Measurements from ENCODE around the gene PFDN6.

The PFDN6 gene

DNA sequence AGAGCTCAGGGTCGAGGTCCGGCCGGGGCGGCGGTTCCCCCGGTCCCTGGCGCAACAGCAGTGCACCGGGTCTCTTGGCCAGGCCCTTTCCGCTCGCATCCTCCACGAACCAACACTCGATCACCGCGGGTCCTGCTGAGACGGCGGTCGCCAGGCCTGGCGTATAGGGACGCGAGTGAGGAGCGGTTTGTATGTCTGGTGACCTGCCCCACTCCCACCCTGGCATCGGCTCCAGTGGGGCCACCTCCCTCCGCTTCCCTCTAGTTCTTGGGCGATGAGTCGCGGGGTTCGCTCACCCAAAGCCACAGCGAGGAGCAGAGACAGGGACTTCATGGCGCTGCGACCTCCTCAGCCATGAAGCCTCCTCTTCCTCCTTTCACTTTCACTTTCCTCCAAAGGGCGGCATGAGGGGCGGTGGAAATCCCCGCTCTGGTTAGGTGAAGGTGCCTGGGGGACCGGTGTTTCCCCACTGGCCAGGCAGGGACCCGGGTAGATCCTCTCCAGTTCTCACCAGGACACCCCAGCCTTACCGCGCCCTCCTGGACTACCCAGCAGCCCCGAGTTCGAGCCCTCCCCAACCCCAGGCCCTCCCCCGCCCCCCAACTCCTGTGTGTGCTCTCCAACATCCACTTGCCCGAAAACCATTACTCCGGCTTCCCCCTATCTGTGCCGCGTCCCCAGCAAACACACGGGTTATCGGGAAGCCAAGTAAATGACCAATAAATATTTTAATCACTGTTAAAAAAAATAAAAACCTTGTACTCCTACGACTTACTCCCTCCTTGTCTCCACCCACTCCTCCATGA, 24.5 kb downstream of the PFDN6 start, which contains the start of gene TAPBP:
TSS of gene TAPBP (minus strand) at position 370 of the 806 bp plus-strand sequence. CDS start at position 333, 37 bp downstream.
- Histone ChIP-seq H3K4me3 (ENCODE audit: low read length) (peak within 1 kb of the TSS; percentile 92), H3K36me3 (ENCODE audit: insufficient read depth, low read length) (peaks cover 7% of the 10 kb centered on the region), H3K27ac (ENCODE audit: low read depth, low read length) (no peak within 1 kb of the TSS; the same call in 1 of the 2 replicates), H3K9me3 (ENCODE audit: insufficient read depth, low read depth, low read length) (no peaks in the 10 kb centered on the region), H3K4me1 (ENCODE audit: insufficient read depth, low read length) (peaks cover 9% of the 10 kb centered on the region), H3K27me3 (ENCODE audit: insufficient read depth, low read length) (no peaks in the 10 kb centered on the region), H3K9ac (ENCODE audit: low read depth, low read length) (peak within 1 kb of the TSS; percentile 74)
- WGBS: under 1% methylated on average over 45 of the region's 47 CpGs

DNA sequence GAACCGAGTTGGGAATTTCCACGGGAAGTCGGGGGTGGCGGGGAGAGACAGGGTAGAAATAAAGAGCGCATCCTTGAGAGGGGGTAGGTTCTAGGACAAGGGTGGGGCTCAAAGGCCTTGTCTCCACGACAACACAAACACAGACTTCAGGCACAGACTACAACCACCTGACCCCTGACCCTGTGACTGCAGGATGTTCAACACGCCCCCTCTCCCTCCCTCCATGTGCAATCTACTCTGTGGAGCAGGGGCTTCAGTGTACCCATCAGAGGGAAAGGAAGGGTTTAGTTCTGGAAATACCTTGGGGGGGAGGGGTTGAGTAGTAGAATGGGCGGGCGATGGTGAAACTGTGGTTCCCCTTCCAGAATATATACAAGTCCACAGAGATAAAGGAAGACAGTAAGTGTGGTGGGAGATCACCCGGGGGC, 25.1 kb downstream of the PFDN6 start:
- peaks cover 13% of the 10 kb centered on the region for H3K36me3 ChIP-seq (ENCODE audit: insufficient read depth, low read length)
- WGBS: 43% methylated on average over 4 of the region's 10 CpGs
- no peaks in the 10 kb centered on the region for H3K27me3 ChIP-seq (ENCODE audit: insufficient read depth, low read length)
- H3K9me3 ChIP-seq (ENCODE audit: insufficient read depth, low read depth, low read length): no peaks in the 10 kb centered on the region
- H3K4me3 ChIP-seq (ENCODE audit: low read length): peak overlapping the region; percentile 92
- H3K4me1 ChIP-seq (ENCODE audit: insufficient read depth, low read length): peaks cover 9% of the 10 kb centered on the region
- no peak overlapping the region for H3K27ac ChIP-seq (ENCODE audit: low read depth, low read length)
- no peak overlapping the region for H3K9ac ChIP-seq (ENCODE audit: low read depth, low read length)

DNA sequence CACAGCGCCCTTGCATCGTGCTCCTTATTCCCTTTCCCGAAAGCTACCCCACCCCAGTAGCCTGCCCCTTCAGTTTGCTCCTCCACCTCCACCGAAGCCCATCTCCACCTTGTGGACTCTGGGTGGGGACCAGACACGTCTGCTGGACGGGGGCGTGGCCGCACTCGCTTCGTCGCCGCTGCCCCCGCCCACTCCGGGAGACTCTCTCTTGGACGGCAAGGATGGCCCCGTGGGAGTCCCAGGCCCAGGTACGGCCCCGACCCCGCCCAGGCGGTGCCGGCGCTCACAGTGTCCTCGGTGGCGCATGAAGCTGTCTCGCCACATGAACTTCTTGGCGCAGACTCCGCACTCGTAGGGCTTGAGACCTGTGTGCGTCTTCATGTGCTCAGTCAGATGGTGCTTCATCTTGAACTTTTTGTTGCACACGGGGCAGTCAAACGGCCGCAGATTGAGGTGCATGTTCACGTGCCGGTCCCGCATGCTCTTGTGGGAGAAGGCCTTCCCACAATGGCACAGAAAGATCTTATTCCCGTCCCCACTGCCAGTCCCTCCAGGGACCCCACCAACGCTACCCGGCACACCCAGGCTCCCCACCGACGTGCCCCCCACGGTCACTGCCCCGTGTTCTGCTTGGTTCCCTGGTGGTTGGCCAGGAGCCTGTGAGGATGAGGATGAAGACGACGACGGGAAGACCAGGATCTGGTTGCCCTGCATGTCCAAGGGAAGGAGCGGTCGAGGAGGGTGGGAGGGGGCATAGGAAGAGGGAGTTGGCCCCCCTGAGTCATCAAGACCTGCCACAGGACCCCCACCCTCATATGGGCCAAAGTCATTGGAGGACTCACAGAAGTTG, 25.8 kb downstream of the PFDN6 start:
- Histone ChIP-seq H3K27ac (ENCODE audit: low read depth, low read length) (no peak overlapping the region), H3K4me1 (ENCODE audit: insufficient read depth, low read length) (peaks cover 9% of the 10 kb centered on the region), H3K4me3 (ENCODE audit: low read length) (peak overlapping the region; percentile 92), H3K27me3 (ENCODE audit: insufficient read depth, low read length) (no peaks in the 10 kb centered on the region), H3K36me3 (ENCODE audit: insufficient read depth, low read length) (peaks cover 19% of the 10 kb centered on the region), H3K9me3 (ENCODE audit: insufficient read depth, low read depth, low read length) (no peaks in the 10 kb centered on the region), H3K9ac (ENCODE audit: low read depth, low read length) (no peak overlapping the region)
- 78% methylated on average over 47 of the region's 47 CpGs for WGBS

GRCh38 chr6:33315793-33316602, 26.6 kb downstream of the PFDN6 start:
- no peaks in the 10 kb centered on the region for H3K27me3 ChIP-seq (ENCODE audit: insufficient read depth, low read length)
- no peak overlapping the region for H3K27ac ChIP-seq (ENCODE audit: low read depth, low read length)
- no peak overlapping the region for H3K9ac ChIP-seq (ENCODE audit: low read depth, low read length)
- H3K4me1 ChIP-seq (ENCODE audit: insufficient read depth, low read length): peaks cover 15% of the 10 kb centered on the region
- peaks cover 28% of the 10 kb centered on the region for H3K36me3 ChIP-seq (ENCODE audit: insufficient read depth, low read length)
- WGBS: 94% methylated on average over 15 of the region's 17 CpGs
- no peaks in the 10 kb centered on the region for H3K9me3 ChIP-seq (ENCODE audit: insufficient read depth, low read depth, low read length)
- no peak overlapping the region for H3K4me3 ChIP-seq (ENCODE audit: low read length)

GRCh38 chr6:33316603-33317418, 27.4 kb downstream of the PFDN6 start:
- H3K4me3 ChIP-seq (ENCODE audit: low read length): peak overlapping the region; percentile 59
- WGBS: 73% methylated on average over 17 of the region's 19 CpGs

DNA sequence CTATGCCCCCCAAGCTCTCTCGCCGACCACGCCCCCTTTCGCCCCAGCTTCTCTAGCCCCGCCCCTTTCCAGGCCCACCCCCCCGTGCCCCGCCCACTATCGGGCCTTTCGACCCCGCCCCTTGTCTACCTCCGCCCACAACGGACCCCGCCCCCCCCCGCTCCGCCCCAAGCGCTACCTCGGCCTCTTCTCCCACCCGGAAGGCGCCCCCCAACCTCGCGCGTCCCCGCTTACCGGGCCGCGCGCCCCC, 27.9 kb downstream of the PFDN6 start:
- Histone ChIP-seq H3K36me3 (ENCODE audit: insufficient read depth, low read length) (peaks cover 33% of the 10 kb centered on the region), H3K27me3 (ENCODE audit: insufficient read depth, low read length) (no peaks in the 10 kb centered on the region), H3K27ac (ENCODE audit: low read depth, low read length) (no peak overlapping the region; the same call in 1 of the 2 replicates), H3K4me3 (ENCODE audit: low read length) (peak overlapping the region; percentile 59), H3K9me3 (ENCODE audit: insufficient read depth, low read depth, low read length) (no peaks in the 10 kb centered on the region), H3K9ac (ENCODE audit: low read depth, low read length) (no peak overlapping the region), H3K4me1 (ENCODE audit: insufficient read depth, low read length) (peaks cover 21% of the 10 kb centered on the region)
- 3% methylated on average over 13 of the region's 27 CpGs for WGBS

More at GRCh38 chr6:33316603-33317418, 27.4 kb downstream of the PFDN6 start:
- H3K4me1 ChIP-seq (ENCODE audit: insufficient read depth, low read length): peaks cover 21% of the 10 kb centered on the region
- H3K9ac ChIP-seq (ENCODE audit: low read depth, low read length): no peak overlapping the region
- H3K27me3 ChIP-seq (ENCODE audit: insufficient read depth, low read length): no peaks in the 10 kb centered on the region
- H3K36me3 ChIP-seq (ENCODE audit: insufficient read depth, low read length): peaks cover 33% of the 10 kb centered on the region
- no peaks in the 10 kb centered on the region for H3K9me3 ChIP-seq (ENCODE audit: insufficient read depth, low read depth, low read length)
- no peak overlapping the region for H3K27ac ChIP-seq (ENCODE audit: low read depth, low read length)

DNA sequence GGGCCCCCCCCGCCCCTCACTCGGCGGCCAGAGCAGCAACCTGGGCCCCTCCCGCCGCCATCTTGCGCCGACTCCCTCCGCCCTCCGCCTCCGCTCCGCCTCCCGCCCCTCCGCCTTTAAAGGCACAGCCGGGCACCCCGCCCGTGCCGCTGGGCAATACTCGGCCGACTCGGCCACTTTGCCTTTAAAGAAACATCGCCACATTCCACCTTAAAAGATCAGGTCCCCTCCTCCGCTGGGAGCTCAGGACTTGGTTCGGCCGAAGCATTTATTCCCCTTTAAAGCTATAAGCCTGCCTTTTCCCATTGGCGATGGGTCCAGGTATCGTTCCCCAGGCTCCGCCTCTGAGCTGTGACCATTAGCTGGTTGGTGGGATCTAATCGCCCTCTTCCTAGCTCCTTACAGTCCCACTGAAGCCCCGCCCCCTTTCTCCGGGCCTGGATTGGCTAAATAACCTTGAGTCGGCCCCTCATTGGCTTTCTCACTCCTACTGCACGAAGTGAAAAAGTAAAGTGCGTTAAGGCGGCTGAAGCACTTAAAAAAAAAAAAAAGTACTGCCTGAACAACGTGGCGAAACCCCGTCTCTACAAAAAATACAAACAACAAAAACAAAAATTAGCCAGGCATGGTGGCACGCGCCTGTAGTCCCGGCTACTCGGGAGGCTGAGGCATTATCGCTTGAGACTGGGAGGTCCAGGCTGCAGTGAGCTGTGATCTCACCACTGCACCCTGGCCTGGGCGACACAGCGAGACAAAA, 28.4 kb downstream of the PFDN6 start, which contains the start of gene ZBTB22:
TSS of gene ZBTB22 (minus strand) at position 76 of the 757 bp plus-strand sequence. CDS start 828 bp downstream, outside the sequence.
- H3K27me3 ChIP-seq (ENCODE audit: insufficient read depth, low read length): no peaks in the 10 kb centered on the region
- peak within 1 kb of the TSS; percentile 98 for H3K4me3 ChIP-seq (ENCODE audit: low read length)
- H3K27ac ChIP-seq (ENCODE audit: low read depth, low read length): peak within 1 kb of the TSS; percentile 93
- 3% methylated on average over 43 of the region's 44 CpGs for WGBS
- H3K9me3 ChIP-seq (ENCODE audit: insufficient read depth, low read depth, low read length): no peaks in the 10 kb centered on the region
- H3K4me1 ChIP-seq (ENCODE audit: insufficient read depth, low read length): peaks cover 21% of the 10 kb centered on the region
- peaks cover 33% of the 10 kb centered on the region for H3K36me3 ChIP-seq (ENCODE audit: insufficient read depth, low read length)
- peak within 1 kb of the TSS; percentile 87 for H3K9ac ChIP-seq (ENCODE audit: low read depth, low read length)

DNA sequence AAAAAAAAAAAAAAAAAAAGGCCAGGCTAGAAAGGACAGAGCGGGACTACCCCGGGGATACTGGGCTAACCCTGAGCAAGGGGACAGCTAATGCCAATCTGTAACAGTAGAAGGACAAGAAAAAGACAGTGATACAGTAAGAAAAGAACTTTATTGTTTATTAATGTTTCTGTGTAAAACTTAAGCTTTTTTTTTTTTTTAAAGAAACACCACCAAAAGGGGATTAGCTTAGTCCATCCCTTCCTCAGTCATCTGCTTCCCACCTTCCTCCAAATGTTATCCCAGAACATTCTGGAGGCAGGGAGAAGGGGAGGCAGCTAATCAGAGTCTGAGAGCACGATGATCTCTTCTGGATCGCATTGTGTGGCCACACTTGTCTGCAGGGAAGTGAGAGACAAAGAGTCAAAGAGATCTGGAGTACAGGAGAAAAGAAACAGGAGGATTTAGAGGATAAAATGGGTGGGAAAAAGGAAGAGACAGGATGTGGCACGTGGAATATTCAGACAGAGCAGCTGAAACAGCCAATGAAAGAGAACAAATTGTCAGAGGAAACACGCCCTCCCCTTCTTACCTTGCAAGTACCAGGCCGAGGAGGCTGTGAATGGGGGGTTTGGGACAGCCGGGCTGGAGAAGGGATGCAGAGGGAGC, 29.1 kb downstream of the PFDN6 start:
- no peaks in the 10 kb centered on the region for H3K27me3 ChIP-seq (ENCODE audit: insufficient read depth, low read length)
- peaks cover 21% of the 10 kb centered on the region for H3K4me1 ChIP-seq (ENCODE audit: insufficient read depth, low read length)
- no peaks in the 10 kb centered on the region for H3K9me3 ChIP-seq (ENCODE audit: insufficient read depth, low read depth, low read length)
- H3K9ac ChIP-seq (ENCODE audit: low read depth, low read length): peak overlapping the region; percentile 87
- peak overlapping the region; percentile 98 for H3K4me3 ChIP-seq (ENCODE audit: low read length)
- H3K36me3 ChIP-seq (ENCODE audit: insufficient read depth, low read length): peaks cover 33% of the 10 kb centered on the region
- peak overlapping the region; percentile 93 for H3K27ac ChIP-seq (ENCODE audit: low read depth, low read length)
- WGBS: 68% methylated on average over 8 of the region's 8 CpGs

DNA sequence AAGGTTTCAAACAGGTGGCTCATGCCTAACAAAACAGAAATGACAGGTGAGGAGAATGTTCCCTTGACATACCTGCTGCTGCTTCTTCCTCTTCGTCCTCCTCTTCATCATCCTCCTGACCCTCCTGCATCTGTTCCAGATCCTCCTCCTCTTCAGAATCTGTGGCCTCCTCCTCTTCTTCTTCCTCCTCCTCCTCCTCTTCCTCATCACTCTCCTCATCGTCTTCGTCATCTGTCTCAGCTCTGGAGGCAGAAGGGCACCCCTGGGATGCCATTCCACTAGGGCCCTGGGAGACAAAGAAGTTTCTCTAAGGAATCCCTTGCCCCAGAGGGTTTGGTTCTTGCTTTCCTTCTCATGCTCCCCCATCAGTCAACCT, 30.5 kb downstream of the PFDN6 start:
- no peaks in the 10 kb centered on the region for H3K9me3 ChIP-seq (ENCODE audit: insufficient read depth, low read depth, low read length)
- no peak overlapping the region for H3K9ac ChIP-seq (ENCODE audit: low read depth, low read length)
- WGBS: 94% methylated on average over 3 of the region's 3 CpGs
- H3K27ac ChIP-seq (ENCODE audit: low read depth, low read length): no peak overlapping the region; the same call in 1 of the 2 replicates
- H3K4me3 ChIP-seq (ENCODE audit: low read length): no peak overlapping the region
- H3K4me1 ChIP-seq (ENCODE audit: insufficient read depth, low read length): peaks cover 25% of the 10 kb centered on the region
- H3K27me3 ChIP-seq (ENCODE audit: insufficient read depth, low read length): no peaks in the 10 kb centered on the region
- H3K36me3 ChIP-seq (ENCODE audit: insufficient read depth, low read length): peaks cover 33% of the 10 kb centered on the region

All from HUES64 (cell line).